Measurements from ENCODE around the gene TRPV4.

TRPV4 gene

DNA sequence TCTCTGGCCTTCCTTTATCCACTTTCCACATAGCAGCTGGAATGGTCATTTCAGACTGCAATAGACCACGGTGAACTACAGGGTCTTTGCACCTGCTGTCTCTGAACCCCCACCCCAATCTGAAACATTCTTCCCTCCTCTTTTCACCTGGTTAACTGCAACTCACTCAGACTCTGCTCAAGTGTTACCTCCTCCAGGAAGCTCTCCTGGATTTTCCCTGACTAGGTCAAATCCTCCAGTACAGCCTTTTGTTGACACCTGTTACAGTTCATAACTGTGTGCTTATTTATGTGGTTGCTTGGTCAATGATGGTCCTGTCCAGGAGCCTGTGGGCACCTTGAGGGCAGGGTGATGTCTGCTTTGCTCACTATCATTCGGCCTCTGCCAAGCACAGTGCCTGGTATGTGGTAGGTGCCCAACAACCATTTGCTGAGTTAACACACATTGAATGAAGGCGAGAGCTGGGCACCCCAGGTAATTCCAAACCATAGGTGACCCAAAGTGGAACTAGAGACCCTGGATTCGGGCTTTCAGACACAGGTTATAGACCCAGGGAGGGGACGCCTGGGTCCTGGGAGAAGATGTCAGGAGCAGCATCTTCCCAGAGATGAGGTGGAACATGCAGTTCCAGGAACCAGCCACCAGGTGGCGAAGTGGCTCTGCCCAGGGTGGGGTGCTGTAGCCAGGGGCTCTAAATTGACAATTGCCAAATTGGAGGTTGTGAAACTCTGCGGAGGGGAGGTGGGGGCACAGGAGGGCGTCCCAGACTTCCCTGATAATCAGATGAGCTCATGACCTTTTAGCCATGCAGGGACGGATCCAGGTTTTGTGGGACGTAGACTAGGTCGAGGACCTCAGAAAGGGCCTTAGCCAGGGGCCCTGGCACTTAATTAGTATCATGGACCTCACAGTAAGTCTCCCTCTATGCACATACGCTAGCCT lies 28.1 kb downstream of the TRPV4 start:
- DNase-seq = peak; percentile 59

DNA sequence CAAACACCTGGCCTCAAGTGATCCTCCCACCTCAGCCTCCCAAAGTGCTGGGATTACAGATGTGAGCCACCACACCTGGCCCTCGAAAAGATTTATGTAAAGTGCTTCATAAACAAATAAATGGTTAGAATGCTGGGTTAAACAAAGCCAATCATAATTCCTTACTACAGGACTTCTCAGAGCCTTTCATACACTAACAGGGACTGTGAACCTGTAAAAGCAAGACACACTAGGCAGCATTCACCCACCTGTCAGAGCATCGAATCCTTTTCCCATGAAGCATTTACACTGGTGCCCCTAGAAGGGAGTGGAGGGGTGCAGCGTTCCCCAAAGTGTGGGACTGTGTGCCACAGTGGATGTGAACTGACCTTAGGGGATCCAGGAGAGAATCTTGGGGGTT lies 29.5 kb downstream of the TRPV4 start:
- no peak for DNase-seq

DNA sequence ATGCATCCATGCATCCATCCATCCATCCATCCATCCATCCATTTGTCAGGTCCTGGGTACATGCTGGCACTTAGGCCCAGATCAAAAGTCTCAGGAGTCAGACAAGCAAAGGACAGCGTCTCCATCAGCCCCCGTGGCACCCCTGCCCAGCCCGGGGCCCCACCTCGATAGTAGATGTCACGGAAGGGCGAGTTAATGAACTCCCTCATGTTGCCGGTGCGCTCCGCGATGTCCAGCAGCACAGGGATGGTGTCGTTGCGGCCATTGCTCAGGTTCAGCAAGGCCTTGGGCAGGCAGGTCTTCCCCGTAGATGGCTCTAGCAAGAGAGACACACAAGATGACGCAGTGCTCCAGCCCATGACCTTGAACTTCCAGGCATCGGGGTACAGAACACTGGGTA lies 30.4 kb downstream of the TRPV4 start:
- DNase-seq = no peak

DNA sequence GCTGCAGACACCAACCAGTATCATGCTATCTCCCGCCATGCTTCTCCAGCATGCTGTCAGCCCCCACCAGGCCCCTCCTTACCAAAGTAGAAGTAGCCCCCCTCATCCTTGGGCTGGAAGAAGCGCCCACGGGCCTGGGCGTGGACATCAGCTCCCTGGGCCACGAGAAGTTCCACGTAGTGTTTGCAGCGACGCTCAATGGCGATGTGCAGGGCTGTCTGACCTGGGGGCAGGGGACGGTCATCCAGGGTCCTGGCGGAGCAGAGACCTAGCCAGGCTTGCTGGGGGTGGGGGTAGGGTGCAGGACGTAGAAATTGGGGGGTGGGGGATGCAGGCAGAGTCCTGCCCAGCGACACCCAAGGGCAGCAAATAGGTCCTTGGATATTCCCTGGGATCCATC lies 32.7 kb downstream of the TRPV4 start:
- no peak for DNase-seq

DNA sequence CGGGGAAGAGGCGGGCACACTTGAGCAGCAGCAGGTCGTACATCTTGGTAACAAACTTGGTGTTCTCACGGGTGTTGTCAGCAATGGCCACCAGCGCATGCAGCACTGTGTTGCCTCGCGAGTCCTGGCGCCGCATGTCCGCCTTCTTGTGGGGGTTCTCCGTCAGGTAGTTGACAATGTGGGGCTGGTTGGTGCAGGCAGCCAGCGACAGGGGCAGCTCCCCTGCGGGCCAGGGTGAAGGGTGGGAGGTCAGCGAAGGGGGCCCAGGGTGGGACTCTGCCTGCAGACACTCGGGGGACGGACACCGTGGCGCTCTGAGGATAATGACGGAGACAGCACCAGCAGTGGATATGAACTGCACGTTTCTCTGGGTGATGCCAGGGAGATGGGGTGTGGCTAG lies 34.5 kb downstream of the TRPV4 start:
- DNase-seq = no peak

DNA sequence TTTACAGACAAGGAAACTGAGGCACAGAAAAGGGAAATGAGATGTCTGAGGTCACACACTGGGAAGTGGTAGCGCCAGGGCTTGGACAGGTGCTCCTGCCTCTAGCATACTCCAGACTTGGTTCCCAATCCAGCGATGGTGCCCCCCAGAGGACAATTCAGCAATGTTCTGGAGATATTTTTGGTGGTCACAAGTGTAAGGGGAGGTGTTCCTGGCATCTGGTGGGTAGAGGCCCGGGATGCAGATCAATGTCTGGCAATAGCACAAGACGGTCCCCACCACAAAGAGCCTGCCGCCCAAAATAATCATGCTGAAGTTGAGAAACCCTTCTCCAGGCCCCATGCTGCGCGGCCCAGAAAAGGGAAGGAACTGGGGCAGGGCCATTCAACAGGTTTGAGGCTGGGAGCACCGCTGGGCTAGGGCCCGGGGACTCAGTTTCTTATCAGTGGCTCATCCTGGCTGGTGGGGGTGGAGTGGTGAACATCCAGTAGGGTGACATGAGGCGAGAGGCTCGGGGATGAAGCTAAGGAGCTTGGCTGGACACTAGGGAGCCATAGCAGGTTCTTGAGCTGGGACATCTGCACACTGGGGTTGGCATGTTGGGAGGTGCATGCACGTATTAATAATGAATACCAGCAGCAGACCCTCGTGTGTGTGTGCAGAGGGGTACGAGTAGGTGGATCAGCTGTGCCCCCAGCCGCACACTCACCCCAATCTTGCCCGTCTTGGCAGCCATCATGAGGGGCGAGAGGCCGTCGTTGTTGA lies 35.1 kb downstream of the TRPV4 start:
- DNase-seq = no peak

DNA sequence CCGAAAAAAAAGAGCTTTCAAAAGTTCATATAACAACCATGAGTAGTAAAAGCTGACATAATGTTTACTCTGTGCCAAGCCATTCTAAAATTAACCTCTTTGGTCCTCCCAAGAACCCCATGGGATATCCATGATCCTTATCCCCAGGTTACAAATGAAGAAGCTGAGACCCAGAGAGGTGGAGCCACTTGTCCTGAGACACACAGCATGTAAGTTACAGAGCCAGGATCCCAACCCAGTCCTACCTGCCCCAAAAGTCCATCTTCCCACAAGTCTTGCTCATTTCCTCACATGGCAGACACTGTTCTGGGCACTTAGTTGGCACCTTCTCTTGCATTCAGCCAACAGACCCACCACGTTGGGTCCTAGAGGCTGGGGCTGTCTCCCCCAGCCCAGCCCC lies 37.1 kb downstream of the TRPV4 start:
- no peak for DNase-seq

DNA sequence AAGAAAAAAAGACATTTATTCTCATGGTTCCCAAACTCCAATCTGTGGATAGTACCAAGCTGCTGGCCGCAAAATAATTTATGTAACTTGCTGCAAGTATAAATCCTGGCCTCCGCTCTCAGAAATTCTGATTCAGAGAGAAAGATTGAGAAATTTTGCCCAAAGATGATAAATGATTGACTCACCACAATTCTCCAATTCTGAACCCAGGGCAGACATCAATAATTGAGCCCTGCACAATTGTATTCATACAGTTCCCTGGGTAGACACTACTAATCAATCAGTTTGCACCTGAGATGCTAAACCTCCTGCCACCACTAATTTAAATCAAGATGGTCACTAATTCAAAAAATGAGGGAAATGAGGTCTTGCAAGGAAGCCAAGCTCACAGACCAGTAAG lies 38.2 kb downstream of the TRPV4 start:
- DNase-seq = no peak

DNA sequence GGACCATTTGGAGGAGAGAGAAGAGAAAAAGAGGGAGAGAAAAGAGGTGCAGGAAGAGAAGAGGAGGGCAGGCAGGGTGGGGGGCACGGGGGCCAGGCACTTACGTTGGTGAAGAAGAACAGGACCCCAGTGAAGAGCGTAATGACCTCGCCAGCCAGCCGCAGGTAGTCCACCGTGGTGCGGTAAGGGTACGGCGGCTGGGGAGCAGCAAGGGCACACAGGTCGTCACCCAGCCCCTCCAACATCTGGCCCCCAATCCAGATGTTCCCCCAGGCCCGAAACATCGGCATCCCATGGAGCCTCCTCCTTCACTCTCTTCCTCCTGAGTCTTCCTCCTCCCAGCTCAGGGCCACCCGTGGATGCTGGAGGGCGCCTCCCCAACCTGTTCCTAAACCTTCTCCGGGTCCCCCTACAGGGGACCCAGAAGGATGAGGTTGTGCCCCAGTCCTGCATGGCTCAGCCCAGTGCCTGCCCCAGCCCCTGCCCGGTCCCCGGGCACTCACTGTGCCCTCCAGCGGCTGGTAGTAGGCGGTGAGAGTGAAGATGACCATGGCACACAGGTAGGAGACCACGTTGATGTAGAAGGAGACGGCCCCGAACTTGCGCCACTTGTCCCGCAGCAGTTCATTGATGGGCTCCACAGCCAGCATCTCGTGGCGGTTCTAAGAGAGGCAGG lies 39.2 kb downstream of the TRPV4 start:
- no peak for DNase-seq

DNA sequence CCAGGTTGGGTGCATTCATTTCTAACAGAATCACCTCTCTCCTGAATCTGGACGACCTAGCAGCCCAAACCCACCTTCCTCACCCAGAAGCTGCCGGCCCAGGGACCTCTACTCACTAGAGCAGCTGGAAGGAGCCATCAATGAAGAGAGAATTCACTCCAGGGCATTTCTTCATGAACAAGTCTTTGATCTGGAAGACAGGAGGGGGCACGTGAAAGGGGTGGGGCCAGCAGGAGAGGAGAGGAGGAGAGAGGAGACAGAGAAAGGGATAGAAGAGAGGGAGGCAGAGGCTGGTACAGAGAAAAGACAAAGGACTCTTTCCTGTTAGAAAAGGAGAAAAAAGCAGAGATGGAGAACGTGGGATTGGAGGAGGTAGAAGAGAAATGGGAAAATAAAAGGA lies 39.8 kb downstream of the TRPV4 start:
- no peak for DNase-seq

DNA sequence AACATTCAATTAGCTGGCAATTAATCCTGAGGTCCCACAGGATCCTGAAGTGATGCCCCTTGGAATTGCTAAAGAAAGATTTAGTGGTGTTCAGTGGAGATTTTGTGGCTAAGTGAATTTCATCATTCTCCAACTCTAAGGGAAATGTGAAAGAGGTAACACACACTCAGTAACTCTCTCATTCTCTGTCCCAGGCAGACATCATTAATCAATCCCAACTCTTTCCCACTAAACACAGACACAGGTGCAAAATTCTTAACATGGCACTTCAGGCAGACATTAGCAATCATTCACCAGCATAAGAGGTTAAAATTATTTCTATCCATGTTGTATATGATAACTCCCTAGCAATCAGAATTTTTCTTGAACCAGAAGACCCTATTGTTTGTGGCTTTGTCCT lies 40.2 kb downstream of the TRPV4 start:
- DNase-seq = no peak

DNA sequence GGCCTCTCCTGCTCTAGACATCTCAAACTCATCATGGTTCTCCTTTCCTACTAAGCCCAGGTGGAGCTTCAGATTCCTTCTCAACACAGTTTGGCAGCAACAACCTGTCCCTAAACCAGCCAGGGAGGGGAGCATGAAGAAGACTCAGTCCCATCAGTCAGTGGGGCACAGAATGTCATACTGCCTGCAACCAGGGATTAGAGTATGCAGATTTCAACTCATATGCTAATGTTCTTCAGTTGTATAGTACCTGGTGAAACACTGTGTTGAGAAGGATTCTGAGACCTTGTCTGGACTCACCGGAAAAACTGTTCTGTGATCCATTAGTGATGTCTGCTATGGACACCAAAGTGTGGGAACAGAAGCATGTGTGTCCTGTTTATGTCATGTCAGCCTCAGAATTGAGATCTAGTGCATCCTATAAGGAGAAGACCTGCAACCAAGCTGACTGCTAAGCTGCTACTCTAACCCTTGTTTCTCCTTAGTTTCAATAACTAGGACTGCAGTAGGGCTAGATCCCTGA lies 43.6 kb downstream of the TRPV4 start:
- DNase-seq = no peak

DNA sequence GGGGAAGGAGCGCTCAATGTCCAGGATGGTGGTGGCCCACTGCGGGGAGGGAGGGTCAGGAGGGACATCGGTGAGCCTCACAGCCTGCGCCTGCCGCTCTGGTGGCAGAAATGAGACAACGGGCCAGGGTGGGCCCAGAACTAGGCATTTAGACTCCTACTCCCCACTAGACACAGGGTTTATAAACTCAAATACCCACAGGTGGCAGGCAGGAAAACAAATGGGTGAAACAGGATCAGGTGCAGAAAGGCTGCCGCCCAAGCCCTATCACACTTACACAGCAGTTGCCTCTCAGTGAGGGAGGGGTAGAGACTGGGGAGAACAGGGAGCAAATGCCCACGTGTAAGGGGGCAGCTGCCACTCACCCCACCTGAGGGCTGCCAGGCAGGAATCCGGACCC lies 46.4 kb downstream of the TRPV4 start:
- DNase-seq = no peak

DNA sequence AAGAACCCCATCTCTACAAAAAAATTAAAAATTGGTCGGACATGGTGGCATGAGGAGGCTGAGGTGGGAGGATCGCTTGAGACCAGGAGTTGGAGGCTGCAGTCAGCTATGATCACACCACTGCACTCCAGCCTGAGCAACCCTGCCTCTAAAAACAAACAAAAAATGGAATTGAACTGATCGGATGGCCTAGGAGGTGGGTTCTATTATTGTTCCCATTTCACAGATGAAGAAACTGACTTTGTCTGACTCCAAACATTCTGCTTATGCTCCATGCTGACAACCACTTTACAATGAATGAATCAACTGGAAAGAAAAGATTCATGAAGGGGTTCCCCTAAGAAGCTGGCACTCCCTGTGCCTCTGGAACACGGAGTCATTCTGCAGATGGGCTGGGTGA lies 47.3 kb downstream of the TRPV4 start:
- no peak for DNase-seq

DNA sequence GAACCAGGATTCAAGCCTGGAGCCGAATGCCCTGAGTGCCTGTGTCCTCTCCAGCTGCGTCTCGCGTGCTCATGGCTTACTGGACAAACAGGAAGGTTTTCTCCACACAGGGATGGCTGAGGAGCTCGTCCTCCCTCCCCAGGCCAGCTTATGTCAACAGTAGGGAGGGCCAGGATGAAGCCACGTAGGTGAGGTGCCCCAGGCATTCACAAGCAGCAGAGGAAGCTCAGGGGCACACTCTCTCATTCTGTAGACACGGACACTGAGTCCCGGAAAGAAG lies 49.3 kb downstream of the TRPV4 start:
- no peak for DNase-seq

DNA sequence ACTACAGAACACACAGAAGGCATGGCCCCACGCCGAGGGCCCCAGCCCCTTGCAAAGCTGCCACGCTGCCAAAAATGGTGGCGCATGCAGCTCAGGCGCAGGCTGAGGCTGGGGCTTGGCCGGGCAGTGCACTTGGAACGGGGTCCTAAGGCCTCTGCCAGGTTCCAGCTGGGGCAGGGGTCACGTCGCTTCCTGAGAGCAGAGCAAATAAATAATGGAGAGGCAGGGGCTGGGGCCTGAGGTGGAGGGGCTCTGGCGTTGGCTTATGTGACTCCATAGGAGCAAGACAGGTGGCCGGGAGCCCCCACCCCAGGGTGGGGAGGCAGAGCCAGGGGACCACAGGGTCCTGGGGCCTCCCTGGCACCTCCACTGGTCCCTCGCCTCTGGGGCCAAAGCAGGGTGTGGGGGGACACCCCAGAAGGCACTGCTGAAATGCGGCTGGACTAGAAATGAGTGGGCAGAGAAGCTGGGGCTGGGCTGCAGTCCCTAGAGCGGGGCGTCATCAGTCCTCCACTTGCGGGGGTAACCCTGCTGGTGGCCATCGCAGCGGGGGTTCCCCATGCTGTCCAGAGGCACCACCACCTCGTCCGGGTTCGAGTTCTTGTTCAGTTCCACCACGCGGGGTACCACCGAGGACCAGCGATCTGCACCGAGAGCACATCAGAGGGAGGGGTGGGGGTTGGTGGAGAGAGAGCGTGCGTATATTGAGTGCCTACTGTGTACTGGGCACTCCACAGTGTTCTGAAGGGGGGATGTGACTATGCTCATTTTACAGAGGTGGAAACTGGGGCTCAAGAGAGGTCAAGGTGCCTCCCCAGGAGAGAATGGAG lies 49.8 kb downstream of the TRPV4 start:
- DNase-seq = no peak

DNA sequence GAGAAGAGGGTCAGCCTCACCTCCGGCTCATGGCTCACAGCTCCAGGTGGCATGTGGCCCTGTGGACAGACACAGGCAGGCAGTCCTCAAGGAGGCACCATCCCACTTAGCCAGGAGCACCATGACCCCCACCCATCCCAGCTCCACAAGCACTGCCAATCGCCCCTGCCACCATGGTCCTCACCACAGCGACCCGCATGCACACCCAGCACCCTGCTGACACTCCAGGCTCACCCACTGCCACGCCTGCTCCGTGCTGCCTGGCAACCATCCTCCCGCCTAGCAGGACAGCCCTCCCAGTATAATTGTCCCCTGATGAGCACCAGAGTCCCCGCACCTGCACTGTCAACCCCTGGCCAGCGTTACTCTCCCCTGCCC lies 50.9 kb downstream of the TRPV4 start:
- DNase-seq = no peak

DNA sequence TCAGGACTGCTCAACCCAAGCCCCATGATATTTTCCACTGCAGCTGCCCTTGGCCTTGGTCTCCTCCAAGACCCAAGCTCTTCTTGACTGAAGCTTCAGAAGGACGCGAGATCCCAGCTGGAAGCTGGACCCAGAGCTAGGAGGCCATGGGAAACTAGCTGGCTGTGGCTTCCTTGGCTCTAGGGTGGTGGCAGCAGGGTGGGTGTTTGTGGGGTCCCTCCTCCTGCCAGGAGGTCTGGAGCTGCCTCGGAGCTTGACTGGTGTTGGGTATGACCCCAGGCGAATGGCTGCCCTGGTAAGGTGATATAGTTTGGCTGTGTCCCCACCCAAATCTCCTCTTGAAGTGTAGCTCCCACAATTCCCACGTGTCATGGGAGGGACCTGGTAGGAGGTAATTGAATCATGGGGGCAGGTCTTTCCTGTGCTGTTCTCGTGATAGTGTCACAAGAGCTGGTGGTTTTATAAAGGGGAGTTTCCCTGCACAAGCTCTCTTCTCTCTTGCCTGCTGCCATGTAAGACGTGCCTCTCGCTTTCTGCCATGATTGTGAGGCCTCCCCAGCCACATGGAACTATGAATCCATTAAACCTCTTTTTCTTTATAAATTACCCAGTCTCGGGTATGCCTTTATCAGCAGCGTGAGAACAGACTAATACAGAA lies 51.4 kb downstream of the TRPV4 start:
- DNase-seq = no peak

DNA sequence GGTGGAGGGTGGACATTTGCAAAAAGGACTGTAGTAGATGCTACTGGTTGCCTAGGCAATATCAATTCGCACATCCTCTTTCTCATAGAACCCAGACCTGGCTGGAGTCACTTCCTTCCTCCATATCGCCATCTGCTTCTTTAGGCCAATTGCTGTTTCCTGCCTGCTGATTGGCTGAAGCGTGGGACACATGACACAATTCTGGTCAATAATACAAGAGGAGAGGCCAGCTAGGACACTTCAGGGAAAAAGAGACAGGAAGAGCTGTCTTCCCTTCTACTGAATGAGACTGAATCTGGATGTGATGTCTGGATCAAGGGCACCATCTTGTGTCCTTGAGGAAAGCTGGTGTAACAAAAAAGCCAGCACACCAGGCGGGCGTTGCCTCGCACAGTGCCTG lies 53.8 kb downstream of the TRPV4 start:
- DNase-seq = no peak

DNA sequence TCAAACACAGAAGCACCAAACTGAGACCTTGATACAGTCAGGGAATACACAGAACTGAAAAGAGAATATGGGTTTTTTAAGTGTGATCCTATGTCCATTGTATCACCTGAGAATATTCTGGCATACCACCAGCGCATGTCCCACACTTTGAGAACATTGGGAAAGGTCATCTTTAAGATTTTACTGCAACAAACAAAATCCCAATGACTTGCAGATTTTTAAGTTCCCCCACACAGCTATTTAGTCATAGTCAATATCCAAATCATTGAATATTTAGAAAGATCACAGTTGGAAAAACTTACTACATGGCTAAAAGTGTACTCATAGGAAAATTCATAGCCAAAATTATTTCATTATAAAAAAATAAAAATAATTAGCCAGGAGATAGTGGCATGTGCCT lies 54.5 kb downstream of the TRPV4 start:
- no peak for DNase-seq

DNA sequence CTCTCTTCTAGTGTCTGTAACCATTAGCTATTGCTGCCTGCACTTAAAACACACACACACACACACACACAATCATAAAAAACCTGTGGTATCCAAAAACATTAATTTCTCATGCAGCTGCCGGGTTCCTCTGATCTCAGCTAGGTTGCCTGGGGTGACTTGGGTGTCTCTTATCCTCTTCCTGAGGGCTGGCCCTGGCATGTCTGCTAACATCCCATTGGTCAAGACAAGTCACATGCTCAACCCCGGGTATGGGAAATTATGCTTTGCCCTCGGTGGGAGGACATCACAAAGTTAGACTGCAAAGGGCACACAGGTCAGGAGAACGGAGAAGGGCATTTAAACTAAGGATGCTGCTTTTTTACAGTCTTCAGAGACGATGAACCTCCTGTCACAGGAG lies 55.7 kb downstream of the TRPV4 start:
- DNase-seq = no peak

DNA sequence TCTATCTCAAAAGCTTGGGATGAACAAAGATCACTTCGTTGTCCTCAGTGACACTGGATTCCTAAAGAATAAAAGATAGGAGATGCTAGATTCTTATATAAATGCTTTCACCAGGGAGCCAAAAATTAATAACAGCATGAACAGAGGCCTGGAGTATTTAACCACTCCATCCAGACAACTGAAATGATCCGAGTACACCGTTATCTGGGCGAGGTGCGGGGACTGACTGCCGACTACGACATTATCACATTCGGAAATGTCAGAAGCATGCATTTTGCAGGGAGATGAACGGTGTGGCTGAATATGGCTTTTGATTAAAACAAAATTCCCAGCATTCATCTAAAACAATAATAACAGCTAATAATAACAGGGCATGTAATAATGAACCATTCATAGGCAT lies 56.6 kb downstream of the TRPV4 start:
- no peak for DNase-seq

Data from midbrain (tissue), 1 donor.